B cell (primary cell): Measurements from ENCODE around the gene PTPN7. TPM values are rescaled to one million over a fixed set of nuclear protein-coding genes. Genes with fewer than 3 reads are reported as not detected.

Experiments used
- ATAC-seq: fragments of 200-7000 bp; cut with Tn5 transposase; one replicate; pipeline ENCODE4 v1.10.0; 2021; ENCODE audit warnings: low read depth, mild to moderate bottlenecking, moderate number of reproducible peaks, moderate library complexity
- CTCF ChIA-PET: fragments of 350-600 bp; sonication (Branson Sonifier 250); formaldehyde crosslinking; loops from one replicate; lab custom pipeline; 2021; ENCODE audit warnings: antibody characterized with exemption, inconsistent platforms; lab: Charles Lee
- POLR2A ChIA-PET: fragments of 350-600 bp; sonication (Branson Sonifier 250); formaldehyde crosslinking; loops from one replicate; lab custom pipeline; 2021; ENCODE audit warnings: antibody characterized with exemption; lab: Charles Lee
- DNase-seq: peaks from one replicate; pipeline ENCODE4 v3.0.0; 2013
- H2AFZ ChIP-seq: 2 replicates; pipeline ENCODE4 v1.6.1; 2012; ENCODE audit warnings: mild to moderate bottlenecking, low read depth, low read length; ENCODE audit not compliant: insufficient read depth, poor library complexity, severe bottlenecking
- H3K27ac ChIP-seq, 2 donors: 1 replicate in 1 of 2; 2 replicates in 1 of 2; pipeline ENCODE4 v1.5.1; 2012 to 2013; ENCODE audit warnings: low read length in 2 of 2, mild to moderate bottlenecking in 2 of 2, moderate library complexity in 1 of 2
- H3K27me3 ChIP-seq, 4 experiments: fragments of 200-600 bp in 1 of 4; sonication (generic) in 1 of 4; replicated peaks in 1 of 4; 1 replicate in 2 of 4; 2 replicates in 2 of 4; pipeline versions ENCODE4 v1.6.1 to v1.7.0; 2013 to 2016; ENCODE audit warnings: low read length in 3 of 4, mild to moderate bottlenecking in 2 of 4, mixed read lengths in 1 of 4, moderate library complexity in 1 of 4; ENCODE audit not compliant: insufficient read depth in 4 of 4, control insufficient read depth in 3 of 4; ENCODE audit errors: control extremely low read depth in 1 of 4
- H3K36me3 ChIP-seq, 2 experiments: replicated peaks in 1 of 2; 1 replicate in 1 of 2; 2 replicates in 1 of 2; pipeline versions ENCODE4 v1.6.1 to v1.7.1; 2013; ENCODE audit warnings: low read length in 1 of 2; ENCODE audit not compliant: insufficient read depth in 2 of 2, control insufficient read depth in 1 of 2; ENCODE audit errors: control extremely low read depth in 1 of 2, extremely low read depth in 1 of 2
- H3K4me1 ChIP-seq, 2 donors: fragments of 200-600 bp in 1 of 2; sonication (generic) in 1 of 2; 1 replicate in 1 of 2; 2 replicates in 1 of 2; pipeline versions ENCODE4 v1.5.1 to v1.6.1; 2013 to 2017; ENCODE audit warnings: low read length in 2 of 2; ENCODE audit not compliant: control insufficient read depth in 2 of 2, insufficient read depth in 2 of 2
- H3K4me2 ChIP-seq: replicated peaks from 2 replicates; pipeline ENCODE3; 2012; ENCODE audit warnings: mild to moderate bottlenecking, low read depth, low read length; ENCODE audit not compliant: poor library complexity, severe bottlenecking
- H3K4me3 ChIP-seq, 5 experiments: fragments of 200-600 bp in 1 of 5; sonication (generic) in 1 of 5; 1 replicate in 3 of 5; 2 replicates in 2 of 5; pipeline versions ENCODE4 v1.5.1 to v1.7.0; 2011 to 2016; ENCODE audit warnings: low read length in 4 of 5, mild to moderate bottlenecking in 4 of 5, low read depth in 2 of 5, control low read depth in 1 of 5, moderate library complexity in 1 of 5; ENCODE audit not compliant: insufficient read depth in 1 of 5; ENCODE audit errors: control extremely low read depth in 1 of 5, extremely low read depth in 1 of 5
- H3K79me2 ChIP-seq: fragments of 200-600 bp; sonication (generic); one replicate; pipeline ENCODE4 v1.6.0; 2016; ENCODE audit warnings: low read length; ENCODE audit not compliant: control insufficient read depth, insufficient read depth
- H3K9ac ChIP-seq: fragments of 200-600 bp; sonication (generic); 2 replicates; pipeline ENCODE4 v1.6.1; 2017; ENCODE audit warnings: mild to moderate bottlenecking, low read length, moderate library complexity
- H3K9me3 ChIP-seq, 3 donors: one replicate each; pipeline versions ENCODE4 v1.6.1 to v1.7.1; 2013; ENCODE audit warnings: low read length in 2 of 3; ENCODE audit not compliant: control insufficient read depth in 2 of 3, insufficient read depth in 1 of 3; ENCODE audit errors: control extremely low read depth in 1 of 3
- H4K20me1 ChIP-seq: 2 replicates; pipeline ENCODE4 v1.6.0; 2012; ENCODE audit warnings: mild to moderate bottlenecking, low read length; ENCODE audit not compliant: insufficient read depth, control insufficient read depth, poor library complexity, severe bottlenecking
- H3K27ac Mint-ChIP-seq: one replicate; pipeline ENCODE4 v1.8.0; 2021; ENCODE audit warnings: mixed read lengths
- H3K27me3 Mint-ChIP-seq: one replicate; pipeline ENCODE4 v1.8.0; 2021; ENCODE audit warnings: mixed read lengths
- H3K4me1 Mint-ChIP-seq: one replicate; pipeline ENCODE4 v1.8.0; 2021; ENCODE audit warnings: mixed read lengths
- H3K4me3 Mint-ChIP-seq: one replicate; pipeline ENCODE4 v1.8.0; 2021; ENCODE audit warnings: mixed read lengths
- H3K9me3 Mint-ChIP-seq: one replicate; pipeline ENCODE4 v1.8.0; 2022; ENCODE audit warnings: mixed read lengths; ENCODE audit not compliant: insufficient read depth
- CTCF ChIP-seq: fragments of 200-600 bp; IDR thresholded peaks from one replicate; pipeline ENCODE4 v1.8.0; 2022; ENCODE audit warnings: antibody characterized with exemption, mild to moderate bottlenecking
- EZH2 ChIP-seq: IDR thresholded peaks from 2 replicates; pipeline ENCODE4 v1.6.1; 2012; ENCODE audit warnings: borderline replicate concordance, low read depth, mild to moderate bottlenecking, moderate library complexity, low read length; ENCODE audit not compliant: insufficient read depth, poor library complexity, severe bottlenecking
- WGBS: methylation state at CpG from one replicate; pipeline ENCODE4 v1.1.5; 2013; ENCODE audit warnings: missing lambda C conversion rate; ENCODE audit not compliant: insufficient coverage; 5-methylcytosine and 5-hydroxymethylcytosine counted together
- intact Hi-C: fragments of 100-400 bp; cut with micrococcal nuclease; formaldehyde crosslinking; loops from one replicate; pipeline ENCODE4 v1.10.0; 2022
- polyA plus RNA-seq: library from polyadenylated mRNA; depleted of rRNA; stranded (reverse); fragments of >200 nt; gene quantifications from 2 replicates; pipeline ENCODE4 v1.2.3, GENCODE V29; 2012
- total RNA-seq, 2 donors: library from RNA; stranded (reverse); fragments of 120-200 nt in 1 of 2; gene quantifications; 1 replicate in 1 of 2; 2 replicates in 1 of 2; pipeline versions ENCODE4 v1.2.3 to v1.2.4, GENCODE V29; 2013 to 2022

Gene PTPN7
- total and polyA plus RNA-seq, 2 donors (not counting 1 experiment from before 2014, with no cell fraction given) = 16.0 to 37.5 TPM

- no peaks in the 10 kb centered on the region for H3K27me3 ChIP-seq
- intact Hi-C loops = no loop called here
- no peak for ATAC-seq
- Mint-ChIP-seq H3K9me3 (no peaks in the 10 kb centered on the region), H3K4me3 (no peak overlapping the region), H3K27ac (no peak overlapping the region), H3K4me1 (no peaks in the 10 kb centered on the region), H3K27me3 (peaks cover 6% of the 10 kb centered on the region)
- H3K9ac ChIP-seq = no peak overlapping the region
- H3K4me1 ChIP-seq = no peaks in the 10 kb centered on the region
- H3K27ac ChIP-seq = no peak overlapping the region
- H3K79me2 ChIP-seq = no peaks in the 10 kb centered on the region
- POLR2A ChIA-PET = no interaction called here
- 75% methylated on average over 4 of the region's 10 CpGs for WGBS
- no peak overlapping the region for H3K4me2 ChIP-seq
- H3K4me3 ChIP-seq = no peak overlapping the region
- no peak for DNase-seq
- no peaks in the 10 kb centered on the region for H3K9me3 ChIP-seq
- TF ChIP-seq EZH2 (no peak), CTCF (no peak)
- no peaks in the 10 kb centered on the region for H4K20me1 ChIP-seq
- CTCF ChIA-PET = interaction anchor here (1.7 kb wide), 1 partner anchor 30 kb away, joined by 4 read pairs; no protein-coding TSS in a partner anchor
- no peak overlapping the region for H2AFZ ChIP-seq
- H3K36me3 ChIP-seq = no peaks in the 10 kb centered on the region
Observed at GRCh38 chr1:202105571-202106339, 54.6 kb downstream of the PTPN7 start.

GRCh38 chr1:202104073-202104472, 56.3 kb downstream of the PTPN7 start:
- H4K20me1 ChIP-seq = no peaks in the 10 kb centered on the region
- no peak overlapping the region for H3K4me2 ChIP-seq
- no peaks in the 10 kb centered on the region for H3K79me2 ChIP-seq
- no peaks in the 10 kb centered on the region for H3K36me3 ChIP-seq
- 90% methylated on average over 6 of the region's 10 CpGs for WGBS
- no peak overlapping the region for H2AFZ ChIP-seq
- ChIA-PET POLR2A (no interaction called here), CTCF (no interaction called here)
- Mint-ChIP-seq H3K9me3 (no peaks in the 10 kb centered on the region), H3K4me3 (no peak overlapping the region), H3K4me1 (no peaks in the 10 kb centered on the region), H3K27me3 (peaks cover 6% of the 10 kb centered on the region), H3K27ac (no peak overlapping the region)
- ATAC-seq (no peak), DNase-seq (no peak)
- H3K4me3 ChIP-seq = no peak overlapping the region
- no peak overlapping the region for H3K27ac ChIP-seq
- H3K9ac ChIP-seq = no peak overlapping the region
- H3K27me3 ChIP-seq = no peaks in the 10 kb centered on the region
- TF ChIP-seq CTCF = no peak
- TF ChIP-seq EZH2 = no peak
- intact Hi-C loops = no loop called here
- H3K9me3 ChIP-seq = no peaks in the 10 kb centered on the region
- no peaks in the 10 kb centered on the region for H3K4me1 ChIP-seq
